GM19467 (cell line): ENCODE data around the gene MRLN.

Source experiments
- ATAC-seq: cut with Tn5 transposase; IDR thresholded peaks from one replicate; pipeline ENCODE4 v1.9.1; 2021; ENCODE audit warnings: mild to moderate bottlenecking, moderate library complexity; ENCODE audit not compliant: unreplicated experiment

Gene MRLN

DNA sequence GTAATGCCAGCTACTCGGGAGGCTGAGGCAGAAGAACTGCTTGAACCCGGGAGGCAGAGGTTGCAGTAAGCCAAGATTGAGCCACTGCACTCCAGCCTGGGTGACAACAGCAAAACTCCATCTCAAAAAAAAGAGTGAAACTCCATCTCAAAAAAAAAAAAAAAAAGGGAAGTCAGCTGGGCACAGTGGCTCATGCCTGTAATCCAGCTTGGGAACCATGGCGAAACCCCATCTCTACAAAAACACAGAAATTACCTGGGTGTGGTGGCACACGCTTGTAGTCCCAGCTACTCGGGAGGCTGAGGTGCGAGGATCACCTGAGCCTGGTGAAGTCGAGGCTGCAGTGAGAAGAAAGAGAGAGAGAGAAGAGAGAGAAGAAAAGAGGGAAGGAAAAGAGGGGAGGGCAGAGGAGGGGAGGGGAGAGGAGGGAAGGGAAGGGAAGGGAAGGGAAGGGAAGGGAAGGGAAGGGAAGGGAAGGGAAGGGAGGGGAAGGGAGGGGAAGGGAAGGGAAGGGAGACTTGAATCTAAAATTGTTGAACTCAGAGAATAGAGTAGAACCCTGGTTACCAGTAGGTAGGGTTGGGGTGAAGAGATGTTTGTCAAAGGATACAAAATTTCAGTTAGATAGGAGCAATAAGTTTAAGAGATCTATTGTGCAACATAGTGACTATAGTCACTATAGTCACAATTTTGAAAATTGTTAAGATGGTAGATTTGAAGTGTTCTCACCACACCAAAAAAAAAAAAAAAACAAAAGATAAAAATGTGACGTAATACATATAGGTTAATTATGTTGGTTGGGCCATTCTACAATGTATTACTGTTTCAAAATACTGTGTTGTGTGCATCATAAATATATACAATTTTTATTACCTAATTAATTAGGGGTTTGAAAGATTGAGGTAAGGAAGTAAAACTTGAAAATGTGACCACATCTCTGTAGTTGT lies 46.1 kb downstream of the MRLN start:
- no peak for ATAC-seq

DNA sequence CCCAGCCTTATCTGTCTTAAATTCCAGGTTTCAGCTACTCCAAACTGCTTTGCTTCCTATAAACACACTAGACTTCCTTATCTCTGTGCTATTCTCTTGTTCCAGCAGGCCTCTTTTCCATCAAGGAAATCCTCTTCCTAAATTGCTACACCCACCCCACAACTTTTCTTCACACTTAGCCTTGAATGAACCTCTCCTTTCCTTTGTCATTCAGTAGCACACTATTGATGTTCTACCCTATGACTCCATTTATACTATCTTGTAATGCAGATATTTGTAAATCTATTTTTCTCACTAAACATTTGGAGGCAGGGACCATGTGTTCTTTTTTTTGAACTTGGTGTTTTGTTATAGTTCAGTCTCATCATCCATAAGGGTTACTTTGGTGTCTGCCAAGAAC lies 47.3 kb downstream of the MRLN start:
- ATAC-seq = no peak

DNA sequence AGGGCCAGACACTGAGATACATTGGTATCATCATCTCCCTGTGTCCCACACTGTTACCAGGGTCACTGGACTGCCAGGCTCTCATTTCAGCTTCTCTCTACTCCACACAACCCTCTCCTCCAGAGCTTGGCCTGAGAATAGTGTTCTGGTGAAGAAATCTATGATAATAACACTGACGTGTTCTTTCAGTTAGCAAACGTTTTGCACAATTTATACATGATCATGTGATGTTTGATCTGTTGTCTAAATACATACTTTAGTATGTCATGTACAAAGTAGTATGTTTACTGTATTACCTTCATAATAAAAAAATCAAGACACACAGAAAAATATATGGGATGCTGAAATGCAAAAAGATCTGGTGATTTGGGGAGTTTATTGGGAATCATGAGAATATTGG lies 48.6 kb downstream of the MRLN start:
- ATAC-seq = no peak

GRCh38 chr10:59702347-59702746 lies 50.9 kb downstream of the MRLN start:
- no peak for ATAC-seq

- no peak for ATAC-seq
Observed at GRCh38 chr10:59700709-59701108, 52.5 kb downstream of the MRLN start.

GRCh38 chr10:59698326-59698725 lies 54.9 kb downstream of the MRLN start:
- no peak for ATAC-seq

- no peak for ATAC-seq
Observed at GRCh38 chr10:59695637-59696036, 57.6 kb downstream of the MRLN start.

GRCh38 chr10:59694936-59695335 lies 58.3 kb downstream of the MRLN start:
- no peak for ATAC-seq

- no peak for ATAC-seq
Observed at GRCh38 chr10:59692113-59692512, 61.1 kb downstream of the MRLN start.

DNA sequence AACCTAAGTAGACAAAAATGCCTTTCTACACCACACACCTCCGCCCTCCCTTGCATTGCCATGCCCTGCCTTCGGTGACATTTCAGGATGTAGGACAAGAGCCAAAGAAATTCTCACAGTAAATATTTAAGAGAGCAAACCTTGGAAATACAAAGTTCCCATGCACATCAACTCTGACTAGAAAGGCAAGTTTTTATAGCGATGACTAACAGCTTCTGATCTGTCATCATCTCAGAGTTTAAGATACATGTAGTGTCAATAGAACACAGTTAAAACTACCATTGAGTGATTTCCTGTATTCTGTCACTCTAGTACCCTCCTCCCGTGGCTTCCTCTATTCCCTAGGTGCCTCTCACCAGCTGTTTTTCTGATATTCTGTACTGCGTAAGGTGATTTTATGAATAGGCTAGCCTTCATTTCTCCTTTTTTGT lies 64.3 kb downstream of the MRLN start:
- ATAC-seq = no peak

DNA sequence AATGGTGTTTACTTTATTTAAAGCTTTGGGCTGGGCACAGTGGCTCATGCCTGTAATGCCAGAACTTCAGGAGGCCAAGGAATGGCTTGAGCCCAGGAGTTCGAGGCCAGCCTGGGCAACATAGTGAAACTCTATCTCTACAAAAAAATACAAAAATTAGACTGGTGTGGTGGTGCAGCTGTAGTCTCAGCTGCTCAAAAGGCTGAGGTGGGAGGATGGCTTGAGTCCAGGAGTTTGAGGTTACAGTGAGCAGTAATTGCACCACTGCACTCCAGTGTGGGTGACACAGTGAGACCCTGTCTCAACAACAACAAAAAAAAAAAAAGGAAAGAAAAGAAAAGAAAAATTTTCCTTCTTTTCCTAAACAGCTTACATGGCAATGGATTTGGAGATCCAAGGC lies 65.6 kb downstream of the MRLN start:
- ATAC-seq = no peak
